NCI-H524 treated with DMSO at 0.1 percent for 48 hours (cell line): ENCODE results near the gene EDDM13.
A peak's percentile ranks its signal among the peaks of the same experiment; 100 is the strongest.
"Not testable (repeated sequence)": the region's sequence is repeated elsewhere in the genome, so short reads cannot be mapped to it uniquely, and the experiment has no call there.

Source experiments
- DNase-seq: peaks from one replicate; lab custom pipeline; 2025; lab: John Stamatoyannopoulos, UW

The EDDM13 gene

GRCh38 chr19:56321254-56321988 lies 48.9 kb downstream of the EDDM13 start:
- no peak for DNase-seq

DNA sequence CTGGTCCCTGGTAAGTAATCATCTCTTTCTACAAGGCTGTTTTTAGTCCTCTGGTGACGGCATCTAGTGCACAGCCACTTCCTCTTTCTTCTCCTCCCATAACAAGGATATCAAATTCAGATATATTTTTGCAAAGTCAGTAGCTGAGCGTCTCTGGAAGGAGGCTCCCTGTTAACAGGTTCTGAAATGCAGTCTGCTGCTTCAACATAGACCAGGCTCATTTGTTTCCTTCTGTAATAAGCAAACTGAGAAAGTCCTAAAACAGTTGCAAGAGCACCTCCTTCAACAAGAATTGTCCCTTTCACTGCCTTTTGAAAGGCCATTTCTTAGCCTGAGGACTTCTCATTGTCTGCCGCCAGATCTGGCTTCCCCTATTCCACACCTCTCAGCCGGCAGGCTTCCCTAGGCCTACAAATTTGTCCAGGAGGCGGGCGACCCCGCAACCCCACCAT lies 49.5 kb downstream of the EDDM13 start:
- no peak for DNase-seq

GRCh38 chr19:56324436-56324835 lies 51.9 kb downstream of the EDDM13 start:
- no peak for DNase-seq

DNA sequence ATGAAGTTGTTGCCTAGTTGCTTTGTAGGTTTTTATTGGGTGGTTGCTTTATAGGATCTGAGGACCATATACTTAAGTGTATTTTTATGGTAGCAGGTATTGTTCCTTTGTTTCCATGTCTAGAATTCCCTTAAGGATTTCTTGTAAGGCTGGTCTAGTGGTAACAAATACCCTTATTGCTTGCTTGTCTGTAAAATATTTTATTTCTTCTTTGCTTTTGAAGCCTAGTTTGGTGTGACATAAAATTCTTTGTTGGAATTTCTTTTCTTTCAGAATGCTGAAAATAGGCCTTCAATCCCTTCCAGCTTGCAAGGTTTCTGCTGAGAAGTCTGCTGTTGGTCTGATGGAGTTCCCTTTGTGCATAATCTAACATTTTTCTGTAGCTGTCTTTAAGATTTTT lies 60.1 kb downstream of the EDDM13 start:
- no peak for DNase-seq

DNA sequence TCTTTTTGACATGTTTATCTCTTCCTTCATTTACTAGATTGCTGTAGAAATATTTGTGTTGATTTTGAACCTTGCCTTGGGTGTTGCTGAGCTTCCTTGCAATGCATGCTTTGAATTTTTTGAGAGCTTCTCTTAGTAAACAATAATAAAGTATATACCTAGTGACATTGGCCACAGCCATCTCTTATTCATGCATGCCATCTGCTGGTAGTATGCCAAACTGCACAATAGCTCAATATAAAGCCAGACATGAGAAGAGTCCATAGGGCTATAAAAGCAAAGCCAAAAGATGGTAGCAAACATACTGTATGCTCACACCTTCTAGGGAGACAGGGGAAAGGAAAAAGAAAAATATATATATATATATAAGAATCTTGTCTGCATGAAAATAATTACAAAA lies 61.0 kb downstream of the EDDM13 start:
- DNase-seq = no peak

DNA sequence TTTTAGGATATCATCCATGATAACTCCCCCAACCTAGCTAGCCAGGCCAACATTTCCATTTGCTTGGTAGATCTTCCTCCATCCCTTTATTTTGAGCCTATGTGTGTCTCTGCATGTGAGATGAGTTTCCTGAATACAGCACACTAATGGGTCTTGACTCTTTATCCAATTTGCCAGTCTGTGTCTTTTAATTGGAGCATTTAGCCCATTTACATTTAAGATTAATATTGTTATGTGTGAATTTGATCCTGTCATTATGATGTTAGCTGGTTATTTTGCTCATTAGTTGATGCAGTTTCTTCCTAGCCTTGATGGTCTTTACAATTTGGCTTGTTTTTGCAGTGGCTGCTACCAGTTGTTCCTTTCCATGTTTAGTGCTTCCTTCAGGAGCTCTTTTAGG lies 62.8 kb downstream of the EDDM13 start:
- not testable (repeated sequence) for DNase-seq

DNA sequence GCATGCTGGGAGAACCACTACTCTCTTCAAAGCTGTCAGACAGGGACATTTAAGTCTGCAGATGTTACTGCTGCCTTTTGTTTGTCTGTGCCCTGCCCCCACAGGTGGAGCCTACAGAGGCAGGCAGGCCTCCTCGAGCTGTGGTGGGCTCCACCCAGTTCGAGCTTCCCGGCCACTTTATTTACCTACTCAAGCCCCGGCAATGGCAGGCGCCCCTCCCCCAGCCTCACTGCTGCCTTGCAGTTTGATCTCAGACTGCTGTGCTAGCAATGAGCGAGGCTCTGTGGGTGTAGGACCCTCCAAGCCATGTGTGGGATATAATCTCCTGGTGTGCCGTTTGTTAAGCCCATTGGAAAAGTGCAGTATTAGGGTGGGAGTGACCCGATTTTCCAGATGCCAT lies 64.5 kb downstream of the EDDM13 start:
- DNase-seq = not testable (repeated sequence)

DNA sequence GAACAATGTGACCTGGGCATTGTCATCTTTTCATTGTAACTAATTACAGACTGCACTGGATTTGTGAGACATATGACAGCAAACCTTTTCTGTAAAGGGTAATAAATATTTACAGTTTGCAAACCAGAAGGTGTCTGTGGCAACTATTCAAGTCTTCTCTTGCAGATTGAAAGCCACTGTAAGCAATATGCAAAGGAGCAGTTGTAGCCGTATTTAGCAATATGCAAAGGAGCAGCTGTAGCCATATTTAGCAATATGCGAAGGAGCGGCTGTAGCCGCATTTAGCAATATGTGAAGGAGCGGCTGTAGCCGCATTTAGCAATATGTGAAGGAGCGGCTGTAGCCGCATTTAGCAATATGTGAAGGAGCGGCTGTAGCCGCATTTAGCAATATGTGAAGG lies 66.5 kb downstream of the EDDM13 start:
- DNase-seq = not testable (repeated sequence)

- DNase-seq = no peak
Observed at GRCh38 chr19:56341948-56342347, 69.4 kb downstream of the EDDM13 start.

- DNase-seq = no peak
Observed at GRCh38 chr19:56347163-56347778, 74.7 kb downstream of the EDDM13 start.

DNA sequence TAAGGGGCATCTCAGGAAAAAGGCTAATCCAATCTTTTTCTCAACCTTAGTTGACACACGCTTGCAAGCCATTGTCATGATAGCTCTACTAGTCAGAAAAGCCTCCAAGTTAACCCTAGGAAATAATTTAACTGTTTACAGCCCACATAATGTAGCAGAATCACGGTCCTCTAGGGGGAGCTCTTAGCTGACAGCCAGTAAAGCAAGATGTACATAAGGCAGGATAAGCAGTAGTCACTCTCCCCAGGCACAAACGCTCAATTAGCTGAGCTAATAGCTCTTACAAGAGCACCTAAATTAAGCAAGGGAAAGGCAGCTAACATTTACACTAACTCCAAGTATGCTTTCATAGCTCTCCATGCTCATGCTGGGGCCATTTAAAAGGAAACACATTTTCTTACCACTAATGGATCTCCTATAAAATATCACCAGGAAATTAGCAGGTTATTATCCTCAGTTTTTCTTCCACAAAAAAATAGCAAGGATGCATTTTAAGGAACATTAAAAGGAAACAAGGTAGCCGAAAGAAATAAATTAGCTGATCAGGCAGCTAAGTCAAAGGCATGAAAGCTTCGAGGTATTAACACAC lies 75.8 kb downstream of the EDDM13 start:
- no peak for DNase-seq

GRCh38 chr19:56350416-56351045 lies 78.0 kb downstream of the EDDM13 start:
- peak; percentile 14 for DNase-seq

GRCh38 chr19:56351208-56351607 lies 78.7 kb downstream of the EDDM13 start:
- DNase-seq = no peak

- DNase-seq = no peak
Observed at GRCh38 chr19:56355517-56355916, 83.0 kb downstream of the EDDM13 start.

GRCh38 chr19:56356944-56357343 lies 84.4 kb downstream of the EDDM13 start:
- no peak for DNase-seq
